Neutrophil (primary cell): ENCODE measurements around the gene BICD1.
A peak's percentile ranks its signal among the peaks of the same experiment; 100 is the strongest.

Source experiments
- H3K27ac ChIP-seq: fragments of 200-600 bp; sonication (generic); 2 replicates; pipeline ENCODE4 v1.5.1; 2016; ENCODE audit warnings: mild to moderate bottlenecking, moderate library complexity
- H3K27me3 ChIP-seq: fragments of 200-600 bp; sonication (generic); 2 replicates; pipeline ENCODE4 v1.6.0; 2016; ENCODE audit warnings: mild to moderate bottlenecking
- H3K36me3 ChIP-seq: fragments of 200-600 bp; sonication (generic); 2 replicates; pipeline ENCODE4 v1.5.1; 2017
- H3K4me1 ChIP-seq, 2 experiments: fragments of 200-600 bp in 1 of 2; sonication (generic) in 1 of 2; 1 replicate in 1 of 2; 2 replicates in 1 of 2; pipeline versions ENCODE4 v1.5.1 to v1.6.1; 2013 to 2016; ENCODE audit warnings: low read depth in 1 of 2, low read length in 1 of 2, mild to moderate bottlenecking in 1 of 2, moderate library complexity in 1 of 2; ENCODE audit not compliant: control insufficient read depth in 1 of 2, insufficient read depth in 1 of 2
- H3K4me3 ChIP-seq, 2 experiments: fragments of 200-600 bp in 1 of 2; sonication (generic) in 1 of 2; 1 replicate in 1 of 2; 2 replicates in 1 of 2; pipeline ENCODE4 v1.5.1; 2013 to 2016; ENCODE audit warnings: low read depth in 1 of 2, low read length in 1 of 2, mild to moderate bottlenecking in 1 of 2, moderate library complexity in 1 of 2
- H3K9me3 ChIP-seq: fragments of 200-600 bp; sonication (generic); 2 replicates; pipeline ENCODE4 v1.5.1; 2016
- TF ChIP-seq, protein P1 (sequence below): fragments of 200-600 bp; sonication (generic); IDR thresholded peaks from 2 replicates; pipeline ENCODE4 v1.5.1; 2016; ENCODE audit warnings: antibody characterized with exemption

The BICD1 gene

GRCh38 chr12:32365473-32366064 lies 258.9 kb downstream of the BICD1 start:
- no peaks in the 10 kb centered on the region for H3K4me1 ChIP-seq
- no peak overlapping the region for H3K4me3 ChIP-seq

GRCh38 chr12:32366714-32367113 lies 260.1 kb downstream of the BICD1 start:
- TF ChIP-seq, protein P1, sequence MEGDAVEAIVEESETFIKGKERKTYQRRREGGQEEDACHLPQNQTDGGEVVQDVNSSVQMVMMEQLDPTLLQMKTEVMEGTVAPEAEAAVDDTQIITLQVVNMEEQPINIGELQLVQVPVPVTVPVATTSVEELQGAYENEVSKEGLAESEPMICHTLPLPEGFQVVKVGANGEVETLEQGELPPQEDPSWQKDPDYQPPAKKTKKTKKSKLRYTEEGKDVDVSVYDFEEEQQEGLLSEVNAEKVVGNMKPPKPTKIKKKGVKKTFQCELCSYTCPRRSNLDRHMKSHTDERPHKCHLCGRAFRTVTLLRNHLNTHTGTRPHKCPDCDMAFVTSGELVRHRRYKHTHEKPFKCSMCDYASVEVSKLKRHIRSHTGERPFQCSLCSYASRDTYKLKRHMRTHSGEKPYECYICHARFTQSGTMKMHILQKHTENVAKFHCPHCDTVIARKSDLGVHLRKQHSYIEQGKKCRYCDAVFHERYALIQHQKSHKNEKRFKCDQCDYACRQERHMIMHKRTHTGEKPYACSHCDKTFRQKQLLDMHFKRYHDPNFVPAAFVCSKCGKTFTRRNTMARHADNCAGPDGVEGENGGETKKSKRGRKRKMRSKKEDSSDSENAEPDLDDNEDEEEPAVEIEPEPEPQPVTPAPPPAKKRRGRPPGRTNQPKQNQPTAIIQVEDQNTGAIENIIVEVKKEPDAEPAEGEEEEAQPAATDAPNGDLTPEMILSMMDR: no peak

More at GRCh38 chr12:32365473-32366064, 258.9 kb downstream of the BICD1 start:
- Histone ChIP-seq H3K27ac (no peak overlapping the region), H3K9me3 (no peaks in the 10 kb centered on the region), H3K27me3 (no peaks in the 10 kb centered on the region), H3K36me3 (no peaks in the 10 kb centered on the region)
- TF ChIP-seq, protein P1: peak; percentile 41

GRCh38 chr12:32367381-32367780 lies 260.7 kb downstream of the BICD1 start:
- H3K9me3 ChIP-seq: no peaks in the 10 kb centered on the region
- H3K27ac ChIP-seq: no peak overlapping the region
- H3K27me3 ChIP-seq: no peaks in the 10 kb centered on the region
- H3K4me3 ChIP-seq: no peak overlapping the region
- H3K36me3 ChIP-seq: no peaks in the 10 kb centered on the region
- H3K4me1 ChIP-seq: no peaks in the 10 kb centered on the region
- TF ChIP-seq, protein P1: no peak

More at GRCh38 chr12:32366714-32367113, 260.1 kb downstream of the BICD1 start:
- no peaks in the 10 kb centered on the region for H3K9me3 ChIP-seq
- no peaks in the 10 kb centered on the region for H3K36me3 ChIP-seq
- H3K27ac ChIP-seq: no peak overlapping the region
- no peaks in the 10 kb centered on the region for H3K27me3 ChIP-seq
- H3K4me1 ChIP-seq: no peaks in the 10 kb centered on the region
- no peak overlapping the region for H3K4me3 ChIP-seq

GRCh38 chr12:32369202-32369601 lies 262.6 kb downstream of the BICD1 start:
- Histone ChIP-seq H3K36me3 (no peaks in the 10 kb centered on the region), H3K9me3 (no peaks in the 10 kb centered on the region), H3K27me3 (no peaks in the 10 kb centered on the region), H3K4me1 (peaks cover 5% of the 10 kb centered on the region in 2 experiments), H3K4me3 (no peak overlapping the region), H3K27ac (no peak overlapping the region)
- TF ChIP-seq, protein P1: no peak

DNA sequence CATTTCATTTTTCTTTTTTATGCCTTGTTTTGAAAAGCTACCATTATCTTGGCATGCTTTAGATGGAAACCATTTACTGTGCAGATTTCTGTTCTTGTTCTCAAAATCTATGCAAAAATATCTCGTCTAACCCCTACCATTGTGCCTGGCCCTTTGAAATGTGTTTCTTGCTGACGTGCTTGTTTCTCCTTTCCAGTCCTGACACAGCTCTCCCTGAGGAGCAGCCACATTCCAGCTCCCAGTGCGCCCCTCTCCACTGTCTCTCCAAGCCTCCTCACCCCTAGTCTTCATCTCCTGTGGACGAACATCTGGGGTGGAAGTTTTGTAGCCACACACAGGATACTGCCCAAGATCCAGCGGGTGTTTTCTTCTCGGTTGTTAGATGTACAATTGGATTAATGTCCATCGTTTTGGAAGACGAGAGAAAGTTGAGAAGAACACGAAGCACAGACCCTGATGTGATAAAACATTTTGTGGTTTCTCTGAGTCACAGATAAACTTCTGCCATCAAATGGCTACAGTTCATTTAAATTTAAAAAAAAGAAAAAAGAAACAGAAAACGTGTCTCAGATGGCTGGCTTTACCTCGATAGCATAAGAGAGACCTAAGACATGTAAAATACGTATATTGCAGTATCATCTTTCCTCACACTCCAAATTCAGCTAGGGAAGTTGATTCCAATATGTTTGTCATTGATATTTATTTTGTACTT lies 270.9 kb downstream of the BICD1 start:
- Histone ChIP-seq H3K4me3 (no peak overlapping the region), H3K27ac (no peak overlapping the region)

More for the DNA sequence above, 270.9 kb downstream of the BICD1 start:
- TF ChIP-seq, protein P1: no peak
- Histone ChIP-seq H3K9me3 (no peaks in the 10 kb centered on the region), H3K27me3 (no peaks in the 10 kb centered on the region), H3K4me1 (peaks cover 6 to 7% of the 10 kb centered on the region in 2 experiments), H3K36me3 (no peaks in the 10 kb centered on the region)
